Activated naive CD4-positive, alpha-beta T cell treated with anti-CD3 and anti-CD28 coated beads for 36 hours (primary cell): Measurements from ENCODE around the gene CEP170. TPM values are rescaled to one million over a fixed set of nuclear protein-coding genes. Genes with fewer than 3 reads are reported as not detected.

Experiments used
- CTCF ChIA-PET: fragments of 350-600 bp; sonication (Branson Sonifier 250); formaldehyde crosslinking; loops from one replicate; lab custom pipeline; 2021; ENCODE audit warnings: antibody characterized with exemption; lab: Charles Lee
- DNase-seq: peaks from one replicate; pipeline ENCODE4 v3.0.0-alpha.2; 2020
- H3K27ac Mint-ChIP-seq: one replicate; pipeline ENCODE4 v1.8.0; 2021; ENCODE audit warnings: mild to moderate bottlenecking, mixed read lengths
- H3K27me3 Mint-ChIP-seq: one replicate; pipeline ENCODE4 v1.8.0; 2021; ENCODE audit warnings: low read depth, mixed read lengths
- H3K36me3 Mint-ChIP-seq: one replicate; pipeline ENCODE4 v1.8.0; 2021; ENCODE audit warnings: low read depth, mixed read lengths
- H3K4me1 Mint-ChIP-seq: one replicate; pipeline ENCODE4 v1.8.0; 2021; ENCODE audit warnings: low read depth, mixed read lengths
- H3K4me3 Mint-ChIP-seq: one replicate; pipeline ENCODE4 v1.8.0; 2021; ENCODE audit warnings: mild to moderate bottlenecking, moderate library complexity, mixed read lengths
- H3K9me3 Mint-ChIP-seq: one replicate; pipeline ENCODE4 v1.8.0; 2021; ENCODE audit warnings: mixed read lengths
- intact Hi-C: fragments of 100-400 bp; cut with micrococcal nuclease; formaldehyde crosslinking; loops from one replicate; pipeline ENCODE4 v1.15.1; 2023
- total RNA-seq, 2 experiments: library from RNA; stranded (reverse); gene quantifications; one replicate each; pipeline ENCODE4 v1.2.3, GENCODE V29; 2021

CEP170 gene
- total RNA-seq, 2 experiments from 2014 or later, result 52.9 to 53.0 TPM

- no peak for DNase-seq
- Mint-ChIP-seq H3K27me3 (no peaks in the 10 kb centered on the region), H3K36me3 (peaks cover 2% of the 10 kb centered on the region), H3K27ac (no peak overlapping the region), H3K4me3 (no peak overlapping the region), H3K4me1 (peaks cover 41% of the 10 kb centered on the region), H3K9me3 (no peaks in the 10 kb centered on the region)
- intact Hi-C loops, result loop anchor here (10.0 kb wide), 2 partner anchors 1583 to 1723 kb away; partner anchors contain the start of gene COX20
- CTCF ChIA-PET, result no interaction called here
Observed at GRCh38 chr1:243251539-243251938, 3.5 kb downstream of the CEP170 start.

GRCh38 chr1:243250102-243250501 lies 5.0 kb downstream of the CEP170 start:
- no peaks in the 10 kb centered on the region for H3K27me3 Mint-ChIP-seq
- peaks cover 4% of the 10 kb centered on the region for H3K36me3 Mint-ChIP-seq
- no peak overlapping the region for H3K4me3 Mint-ChIP-seq
- CTCF ChIA-PET, result interaction anchor here (1.4 kb wide), 1 partner anchor 20 kb away, joined by 3 read pairs; no protein-coding TSS in a partner anchor
- H3K27ac Mint-ChIP-seq, result no peak overlapping the region
- H3K9me3 Mint-ChIP-seq, result no peaks in the 10 kb centered on the region
- intact Hi-C loops, result loop anchor here (10.0 kb wide), 2 partner anchors 1585 to 1725 kb away; partner anchors contain the start of gene COX20
- DNase-seq, result no peak
- peaks cover 41% of the 10 kb centered on the region for H3K4me1 Mint-ChIP-seq

- intact Hi-C loops, result loop anchor here (2.0 kb wide), 1 partner anchor 18 kb away; no protein-coding TSS in a partner anchor
- CTCF ChIA-PET, result interaction anchor here (1.4 kb wide), 1 partner anchor 19 kb away, joined by 3 read pairs; no protein-coding TSS in a partner anchor
- Mint-ChIP-seq H3K4me1 (peaks cover 43% of the 10 kb centered on the region), H3K27ac (no peak overlapping the region), H3K9me3 (no peaks in the 10 kb centered on the region), H3K27me3 (no peaks in the 10 kb centered on the region), H3K4me3 (no peak overlapping the region), H3K36me3 (peaks cover 7% of the 10 kb centered on the region)
- DNase-seq, result no peak
Observed at GRCh38 chr1:243249214-243249613, 5.9 kb downstream of the CEP170 start.

- intact Hi-C loops, result loop anchor here (2.0 kb wide), 1 partner anchor 17 kb away; no protein-coding TSS in a partner anchor
- CTCF ChIA-PET, result no interaction called here
Observed at GRCh38 chr1:243247901-243248300, 7.2 kb downstream of the CEP170 start.

GRCh38 chr1:243246916-243247315 lies 8.2 kb downstream of the CEP170 start:
- CTCF ChIA-PET, result no interaction called here
- intact Hi-C loops, result no loop called here

More at GRCh38 chr1:243247901-243248300, 7.2 kb downstream of the CEP170 start:
- Mint-ChIP-seq H3K4me3 (no peak overlapping the region), H3K27me3 (no peaks in the 10 kb centered on the region), H3K36me3 (peaks cover 15% of the 10 kb centered on the region), H3K9me3 (peaks cover 2% of the 10 kb centered on the region), H3K27ac (no peak overlapping the region), H3K4me1 (peaks cover 37% of the 10 kb centered on the region)
- DNase-seq, result no peak

GRCh38 chr1:243244432-243244841 lies 10.6 kb downstream of the CEP170 start:
- CTCF ChIA-PET, result no interaction called here
- peaks cover 30% of the 10 kb centered on the region for H3K36me3 Mint-ChIP-seq
- no peaks in the 10 kb centered on the region for H3K27me3 Mint-ChIP-seq
- peaks cover 9% of the 10 kb centered on the region for H3K9me3 Mint-ChIP-seq
- no peak overlapping the region for H3K27ac Mint-ChIP-seq
- DNase-seq, result no peak
- peaks cover 22% of the 10 kb centered on the region for H3K4me1 Mint-ChIP-seq
- H3K4me3 Mint-ChIP-seq, result no peak overlapping the region
- intact Hi-C loops, result no loop called here

More at GRCh38 chr1:243246916-243247315, 8.2 kb downstream of the CEP170 start:
- peaks cover 33% of the 10 kb centered on the region for H3K4me1 Mint-ChIP-seq
- H3K27ac Mint-ChIP-seq, result no peak overlapping the region
- DNase-seq, result no peak
- H3K36me3 Mint-ChIP-seq, result peaks cover 22% of the 10 kb centered on the region
- H3K27me3 Mint-ChIP-seq, result no peaks in the 10 kb centered on the region
- peaks cover 4% of the 10 kb centered on the region for H3K9me3 Mint-ChIP-seq
- no peak overlapping the region for H3K4me3 Mint-ChIP-seq

- no peak overlapping the region for H3K4me3 Mint-ChIP-seq
- intact Hi-C loops, result no loop called here
- no peaks in the 10 kb centered on the region for H3K27me3 Mint-ChIP-seq
- no peak overlapping the region for H3K27ac Mint-ChIP-seq
- CTCF ChIA-PET, result interaction anchor here (0.6 kb wide), 1 partner anchor 17 kb away, joined by 3 read pairs; no protein-coding TSS in a partner anchor
- peaks cover 39% of the 10 kb centered on the region for H3K36me3 Mint-ChIP-seq
- no peak for DNase-seq
- peaks cover 18% of the 10 kb centered on the region for H3K9me3 Mint-ChIP-seq
- peaks cover 8% of the 10 kb centered on the region for H3K4me1 Mint-ChIP-seq
Observed at GRCh38 chr1:243236604-243237252, 18.4 kb downstream of the CEP170 start.

GRCh38 chr1:243234978-243235647 lies 20.0 kb downstream of the CEP170 start:
- no peak overlapping the region for H3K27ac Mint-ChIP-seq
- peaks cover 42% of the 10 kb centered on the region for H3K36me3 Mint-ChIP-seq
- H3K4me3 Mint-ChIP-seq, result no peak overlapping the region
- H3K4me1 Mint-ChIP-seq, result peaks cover 7% of the 10 kb centered on the region
- CTCF ChIA-PET, result no interaction called here
- H3K27me3 Mint-ChIP-seq, result no peaks in the 10 kb centered on the region
- DNase-seq, result no peak
- peaks cover 26% of the 10 kb centered on the region for H3K9me3 Mint-ChIP-seq
- intact Hi-C loops, result no loop called here

GRCh38 chr1:243233908-243234307 lies 21.2 kb downstream of the CEP170 start:
- intact Hi-C loops, result no loop called here
- CTCF ChIA-PET, result interaction anchor here (1.3 kb wide), 1 partner anchor 23 kb away, joined by 3 read pairs; no protein-coding TSS in a partner anchor
- Mint-ChIP-seq H3K36me3 (peaks cover 44% of the 10 kb centered on the region), H3K27ac (no peak overlapping the region), H3K27me3 (no peaks in the 10 kb centered on the region), H3K4me3 (no peak overlapping the region), H3K9me3 (peaks cover 31% of the 10 kb centered on the region), H3K4me1 (peaks cover 10% of the 10 kb centered on the region)
- DNase-seq, result no peak

GRCh38 chr1:243230914-243231313 lies 24.2 kb downstream of the CEP170 start:
- DNase-seq, result no peak
- H3K4me3 Mint-ChIP-seq, result no peak overlapping the region
- no peaks in the 10 kb centered on the region for H3K27me3 Mint-ChIP-seq
- CTCF ChIA-PET, result interaction anchor here (0.6 to 0.9 kb wide), 2 partner anchors 17 to 19 kb away, joined by 3 read pairs; no protein-coding TSS in a partner anchor
- H3K9me3 Mint-ChIP-seq, result peaks cover 31% of the 10 kb centered on the region
- no peak overlapping the region for H3K27ac Mint-ChIP-seq
- intact Hi-C loops, result loop anchor here (2.0 kb wide), 1 partner anchor 18 kb away; no protein-coding TSS in a partner anchor
- H3K4me1 Mint-ChIP-seq, result peaks cover 9% of the 10 kb centered on the region
- peaks cover 34% of the 10 kb centered on the region for H3K36me3 Mint-ChIP-seq

- H3K9me3 Mint-ChIP-seq, result peaks cover 26% of the 10 kb centered on the region
- CTCF ChIA-PET, result no interaction called here
- intact Hi-C loops, result no loop called here
- no peak overlapping the region for H3K4me3 Mint-ChIP-seq
- no peak overlapping the region for H3K27ac Mint-ChIP-seq
- peaks cover 30% of the 10 kb centered on the region for H3K36me3 Mint-ChIP-seq
- DNase-seq, result no peak
- no peaks in the 10 kb centered on the region for H3K27me3 Mint-ChIP-seq
- H3K4me1 Mint-ChIP-seq, result peaks cover 9% of the 10 kb centered on the region
Observed at GRCh38 chr1:243229526-243229925, 25.6 kb downstream of the CEP170 start.

- no peak overlapping the region for H3K4me3 Mint-ChIP-seq
- H3K27ac Mint-ChIP-seq, result no peak overlapping the region
- H3K27me3 Mint-ChIP-seq, result no peaks in the 10 kb centered on the region
- CTCF ChIA-PET, result no interaction called here
- H3K9me3 Mint-ChIP-seq, result peaks cover 24% of the 10 kb centered on the region
- intact Hi-C loops, result no loop called here
- no peak for DNase-seq
- peaks cover 41% of the 10 kb centered on the region for H3K36me3 Mint-ChIP-seq
- H3K4me1 Mint-ChIP-seq, result peaks cover 9% of the 10 kb centered on the region
Observed at GRCh38 chr1:243227622-243228021, 27.5 kb downstream of the CEP170 start.
